SK-N-DZ (cell line): Measurements from ENCODE around the gene AS3MT.

Experiments
- small RNA-seq, 2 experiments: library from RNA; depleted of rRNA; stranded (forward); fragments of <200 nt; gene quantifications; one replicate each; pipeline ENCODE3, GENCODE V24; 2014

The AS3MT gene

Small RNA genes within 50 kb of the gene (small RNA-seq; reads per million reads assigned to genes)
- gene AS3MT, result 0 to 0.13 reads per million in 2 experiments
- gene RF00026, result 0 reads per million in 2 experiments
